ENCODE measurements around the gene RASGEF1C.

Gene RASGEF1C

DNA sequence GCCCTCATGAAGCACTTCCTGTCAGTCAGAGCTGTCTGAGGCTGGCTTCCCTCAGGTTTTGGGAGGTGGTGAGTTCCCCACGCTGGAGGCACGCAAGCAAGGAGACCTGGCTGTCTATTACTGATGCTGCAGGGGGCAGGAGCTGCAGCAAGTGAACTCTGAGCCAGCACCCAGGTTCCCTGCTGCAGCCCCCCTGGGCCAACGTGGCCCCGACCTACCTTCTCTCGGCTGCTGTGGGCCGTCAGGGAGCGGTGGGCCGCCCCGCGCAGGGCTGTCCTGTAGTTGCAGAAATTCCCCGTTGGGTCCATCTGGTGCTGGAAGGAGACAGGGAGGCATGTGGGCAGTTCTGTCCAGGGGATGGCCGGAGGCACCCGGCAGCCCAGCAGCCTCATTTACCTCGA lies 90.6 kb downstream of the RASGEF1C start:
- no peak for DNase-seq

DNA sequence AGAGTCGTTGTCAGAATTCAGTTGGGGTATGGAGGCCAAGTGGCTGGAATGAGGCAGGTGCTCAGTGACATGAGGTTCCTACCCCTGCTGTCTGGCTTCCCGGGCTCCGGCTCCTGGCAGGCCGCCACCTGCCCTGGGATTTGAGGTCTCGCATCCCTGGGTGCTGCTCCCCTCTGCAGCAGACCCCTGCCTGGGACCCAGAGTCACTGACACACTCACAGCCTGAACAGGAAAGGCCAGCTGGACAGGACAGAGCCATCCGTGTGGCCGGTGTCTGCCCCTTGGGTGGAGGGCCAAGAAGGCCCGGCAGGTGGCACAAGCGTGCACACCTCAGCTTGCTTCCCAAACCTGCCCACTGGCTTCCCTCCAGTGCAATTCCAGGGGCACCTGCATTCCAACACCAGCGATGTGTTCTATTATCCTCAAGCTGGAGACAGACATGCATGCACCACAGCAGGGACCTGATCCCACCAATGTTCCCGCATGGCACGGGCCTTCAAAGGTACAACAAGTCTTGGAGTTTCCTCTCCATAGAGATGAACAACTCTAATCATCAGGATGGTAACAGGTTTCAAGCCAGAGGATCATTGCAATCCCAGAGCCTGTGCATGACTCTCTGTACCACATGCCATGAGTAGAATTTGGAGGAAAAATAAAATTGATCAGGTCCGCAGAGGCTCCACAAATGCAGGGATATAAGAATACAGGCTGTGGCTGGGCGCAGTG lies 91.8 kb downstream of the RASGEF1C start:
- DNase-seq: no peak

DNA sequence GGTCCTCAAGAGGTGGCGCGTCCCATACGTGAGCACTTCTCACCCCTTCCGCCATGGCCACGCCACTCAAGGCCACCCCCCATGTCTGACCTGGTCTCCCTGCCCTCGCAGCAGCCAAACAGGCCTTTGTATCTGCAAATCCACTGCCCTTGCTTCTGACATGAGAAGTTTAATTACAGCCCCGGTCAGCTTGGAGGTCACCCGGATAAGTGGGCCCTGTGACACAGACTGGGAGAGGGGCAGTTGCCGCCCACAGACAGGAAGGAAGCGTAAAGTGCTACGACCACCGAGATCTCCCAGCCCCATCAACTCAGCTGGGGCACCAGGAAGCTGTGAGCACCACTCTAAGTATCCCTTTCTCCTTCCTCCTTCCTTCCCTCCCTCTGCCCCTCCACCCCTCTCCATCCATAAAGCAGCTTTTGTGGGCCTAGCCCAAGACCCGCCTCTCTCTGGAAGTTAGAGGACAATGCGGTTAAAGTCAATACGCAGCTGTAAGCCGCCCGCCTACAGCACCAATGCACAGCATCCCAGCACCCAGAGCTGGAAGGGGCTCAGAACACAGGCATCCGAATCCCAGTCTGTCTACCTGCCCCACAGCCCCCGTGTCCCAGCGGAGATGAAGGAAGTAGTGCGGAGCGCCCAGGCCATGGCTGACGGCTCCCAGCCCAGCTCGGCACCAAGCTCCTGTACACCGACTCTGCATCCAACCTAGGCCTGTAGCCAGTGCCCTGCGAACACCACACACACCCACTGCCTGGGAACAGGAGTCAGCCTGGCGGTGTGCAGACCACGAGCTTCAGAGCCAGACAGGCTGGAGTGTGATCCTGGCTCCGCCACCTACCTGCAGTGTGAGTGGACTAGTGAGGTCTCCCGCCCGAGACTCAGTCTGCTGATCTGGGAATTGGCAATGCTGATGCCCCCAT lies 92.7 kb downstream of the RASGEF1C start:
- DNase-seq: no peak

DNA sequence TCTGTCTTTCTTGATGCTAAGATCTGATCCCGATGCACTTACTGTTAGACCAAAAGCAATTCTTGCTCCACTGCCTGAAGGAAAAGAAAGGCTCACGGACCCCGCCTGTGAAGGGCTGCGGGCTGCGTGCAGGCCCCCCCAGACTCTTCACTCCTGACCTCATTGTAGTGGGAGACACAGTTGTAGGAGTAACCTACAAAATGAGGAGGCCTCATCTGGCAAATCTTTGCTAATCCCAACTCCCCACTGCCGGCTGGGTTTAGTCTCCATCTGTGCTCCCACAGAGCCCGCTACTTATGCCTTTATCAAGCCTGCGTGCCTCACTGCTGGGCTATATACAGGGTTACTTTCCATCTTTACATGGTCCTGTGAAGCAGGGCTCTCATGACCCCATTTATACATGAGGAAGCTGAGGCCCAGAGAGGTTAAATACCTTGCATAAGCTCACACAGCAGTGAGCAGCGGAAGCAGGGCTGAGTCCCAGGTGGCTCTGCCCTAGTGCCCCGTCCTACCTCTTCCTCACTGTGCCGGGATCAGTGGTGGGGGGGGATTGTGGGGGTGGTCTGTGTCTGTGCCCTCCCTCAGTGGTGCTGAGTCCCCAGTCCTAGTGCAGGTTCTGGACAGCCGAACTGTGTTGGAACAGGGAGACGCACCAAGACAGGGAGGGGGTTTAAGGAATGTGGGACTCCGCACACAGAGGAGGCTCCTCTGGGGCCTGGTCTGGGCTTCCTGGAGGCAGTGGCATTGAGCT lies 93.5 kb downstream of the RASGEF1C start:
- DNase-seq: no peak

DNA sequence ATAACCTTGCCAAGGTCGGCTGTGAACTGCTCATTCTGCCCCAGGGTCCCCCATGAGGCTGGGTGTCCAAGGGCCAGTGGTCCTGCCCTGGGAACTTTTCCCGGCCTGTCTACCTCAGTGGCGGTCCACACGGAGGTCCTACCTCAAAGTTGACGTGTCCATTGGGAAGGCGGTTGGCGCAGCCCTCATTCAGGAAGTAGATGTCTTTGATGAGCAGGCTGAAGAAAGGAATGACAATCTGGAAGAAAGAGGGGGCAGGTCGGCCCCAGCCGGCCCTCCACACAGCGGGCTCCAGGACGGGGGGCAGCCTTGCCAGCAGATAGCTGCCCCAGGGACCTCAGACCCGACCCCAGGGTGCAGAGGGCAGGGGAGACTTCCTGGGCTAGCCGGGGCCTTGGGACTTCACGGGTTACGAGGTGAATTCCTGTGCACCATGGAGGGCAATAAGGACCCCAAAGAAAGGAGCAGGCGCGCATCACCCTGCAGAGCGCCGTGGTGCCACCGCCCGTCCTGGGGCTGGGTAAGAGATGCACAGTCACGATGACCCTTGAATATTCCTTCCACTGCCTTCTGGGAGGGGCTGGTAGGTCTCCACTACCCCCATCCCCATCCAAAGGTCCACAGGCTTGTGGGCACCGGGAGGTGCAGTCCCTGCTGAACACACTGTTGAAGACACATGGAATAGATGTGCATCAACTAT lies 94.6 kb downstream of the RASGEF1C start:
- no peak for DNase-seq

DNA sequence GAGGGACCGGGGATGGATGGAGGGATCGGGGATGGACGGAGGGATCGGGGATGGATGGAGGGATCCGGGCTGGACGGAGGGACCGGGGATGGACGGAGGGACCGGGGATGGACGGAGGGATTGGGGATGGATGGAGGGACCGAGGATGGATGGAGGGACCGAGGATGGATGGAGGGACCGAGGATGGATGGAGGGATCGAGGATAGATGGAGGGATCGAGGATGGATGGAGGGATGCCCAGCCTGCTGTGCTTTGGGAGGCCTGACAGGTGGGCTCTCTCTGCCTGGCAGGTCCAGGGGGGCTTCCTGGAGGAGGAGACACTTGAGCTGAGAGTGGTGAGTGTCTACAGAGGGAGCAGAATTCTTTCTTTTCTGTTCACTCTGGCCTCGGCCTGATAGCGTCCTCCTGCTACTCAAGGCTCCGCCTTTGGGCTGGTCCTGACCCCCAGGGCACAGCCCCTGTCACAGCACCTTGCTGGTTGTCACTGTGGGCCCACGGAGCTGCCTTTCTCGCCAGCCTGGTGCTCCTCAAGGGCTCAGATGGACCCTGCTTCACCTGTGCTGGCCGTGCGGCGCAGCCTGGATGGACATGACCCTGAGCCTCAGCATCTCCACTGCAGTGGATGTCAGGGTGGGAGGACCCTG lies 95.2 kb downstream of the RASGEF1C start:
- DNase-seq: no peak

DNA sequence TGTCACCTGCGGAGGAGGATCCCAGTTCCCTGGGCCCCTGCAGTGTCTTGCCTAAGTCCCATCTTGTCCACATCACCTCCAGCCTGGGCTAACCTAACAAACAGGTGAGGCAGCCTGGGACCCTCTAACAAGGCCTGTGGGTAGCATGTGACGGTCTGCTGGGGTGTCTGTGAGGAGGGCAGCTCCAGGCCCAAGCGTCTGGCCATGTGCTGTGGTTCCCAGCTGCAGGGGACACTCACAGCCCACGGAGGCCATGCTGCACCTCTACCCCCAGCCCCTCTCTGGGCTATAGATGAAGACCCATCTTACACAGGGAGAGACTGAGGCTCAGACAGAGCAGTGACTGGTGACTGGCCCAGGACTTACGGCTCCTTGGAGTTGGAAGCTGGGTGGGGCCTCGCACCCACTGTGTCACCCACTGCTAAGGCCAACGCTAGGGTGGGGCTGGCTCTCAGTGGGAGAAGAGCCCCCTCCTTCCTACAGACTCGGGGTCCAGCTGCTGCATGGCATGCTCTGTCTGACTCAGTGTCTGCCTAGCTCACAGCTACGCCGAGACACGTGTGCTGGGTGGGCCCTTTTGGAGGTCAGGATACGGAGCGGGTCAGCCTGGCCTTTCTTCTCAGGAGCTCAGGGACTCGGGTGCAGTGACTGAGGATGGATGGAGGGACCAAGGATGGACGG lies 96.7 kb downstream of the RASGEF1C start:
- DNase-seq: no peak

DNA sequence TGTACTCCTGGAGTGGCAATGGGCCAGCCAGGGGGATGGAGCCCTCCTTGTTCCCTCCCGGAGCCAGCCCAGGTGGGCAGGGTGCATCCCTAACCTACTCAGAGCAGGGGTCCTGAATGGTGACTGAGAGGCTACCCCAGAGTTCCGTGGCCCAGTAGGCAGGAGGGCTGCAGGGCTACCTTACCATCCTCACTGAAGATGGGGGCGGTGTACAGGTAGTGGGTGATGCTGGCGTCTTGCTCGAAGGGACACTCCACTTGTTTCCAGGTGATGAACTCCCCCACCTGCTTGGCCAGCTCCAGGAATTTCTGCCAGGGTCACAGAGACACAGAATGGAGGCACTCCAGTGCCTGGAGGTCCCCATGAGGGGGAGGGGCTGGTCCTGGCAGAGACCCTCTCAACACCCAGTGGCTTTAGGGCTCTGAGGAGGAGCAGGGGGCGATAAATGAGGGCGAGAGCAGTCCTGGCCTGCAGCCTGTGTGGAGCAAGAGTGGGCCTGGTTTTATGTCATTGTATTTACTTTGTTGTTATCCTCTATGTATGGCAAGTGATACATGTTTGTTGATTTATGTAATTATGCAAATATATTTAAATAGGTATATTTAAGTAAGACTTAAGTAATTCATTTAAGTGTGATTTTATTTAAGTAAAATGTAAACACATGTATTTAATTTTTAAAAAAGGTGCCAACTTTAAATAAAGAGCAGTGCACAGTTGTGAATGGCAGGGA lies 97.6 kb downstream of the RASGEF1C start:
- no peak for DNase-seq

DNA sequence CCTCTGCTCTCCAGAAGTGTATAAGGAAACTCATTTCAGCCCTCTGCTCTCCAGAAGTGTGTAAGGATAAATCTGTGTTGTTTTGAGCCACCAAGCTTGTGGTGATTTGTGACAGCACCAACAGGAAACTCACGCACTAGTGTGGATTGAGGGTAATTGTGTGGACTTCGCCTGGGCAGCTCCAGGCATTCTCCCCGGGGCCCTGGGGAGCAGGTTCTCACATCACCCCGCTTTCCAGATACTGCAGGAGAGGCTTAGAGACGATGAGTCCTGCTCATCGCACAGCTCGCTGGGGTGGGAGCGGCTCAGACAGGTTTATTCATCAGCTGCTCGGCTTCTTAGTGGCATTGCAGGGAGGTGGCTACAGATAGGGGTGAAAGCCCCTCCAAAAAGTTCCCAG lies 99.1 kb downstream of the RASGEF1C start:
- DNase-seq: no peak

DNA sequence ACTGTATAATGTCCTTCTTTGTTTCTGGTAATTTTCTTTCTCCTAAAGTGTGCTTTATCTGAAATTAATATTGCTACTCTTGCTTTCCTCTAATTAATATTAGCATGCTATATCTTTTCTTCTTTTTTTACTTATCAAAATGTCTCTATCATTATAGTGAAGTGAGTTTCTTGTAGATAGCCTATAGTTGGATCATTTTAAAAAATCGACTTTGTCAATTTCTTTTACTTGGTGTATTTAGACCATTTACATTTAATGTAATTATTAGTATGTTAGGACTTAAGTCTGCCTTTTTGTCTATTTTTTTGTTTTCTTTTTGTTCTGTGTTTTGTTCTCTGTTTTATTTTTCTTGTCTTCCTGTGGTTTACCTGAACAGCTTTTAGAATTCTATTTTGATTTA lies 102.0 kb downstream of the RASGEF1C start:
- no peak for DNase-seq

DNA sequence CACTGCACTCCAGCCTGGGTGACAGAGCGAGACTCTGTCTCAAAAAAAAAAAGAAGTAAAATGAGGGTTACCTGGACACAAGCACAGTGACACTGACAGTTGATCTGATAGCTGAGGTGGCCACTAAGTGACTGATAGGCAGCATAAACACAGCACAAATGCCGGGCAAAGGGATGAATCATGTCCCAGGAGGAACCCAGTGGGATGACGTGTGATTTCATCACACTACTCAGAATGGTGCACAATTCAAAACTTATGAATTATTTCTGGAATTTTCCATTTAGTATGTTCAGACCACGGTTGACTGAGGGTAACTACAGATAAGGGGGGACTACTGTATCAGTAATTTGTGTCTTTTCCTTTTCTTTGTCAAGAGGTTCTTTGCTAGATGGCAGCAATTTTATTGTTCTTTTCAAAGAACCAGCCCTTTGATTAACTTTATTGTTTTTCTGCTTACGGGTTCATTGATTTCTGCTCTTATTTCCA lies 103.1 kb downstream of the RASGEF1C start:
- DNase-seq: no peak

DNA sequence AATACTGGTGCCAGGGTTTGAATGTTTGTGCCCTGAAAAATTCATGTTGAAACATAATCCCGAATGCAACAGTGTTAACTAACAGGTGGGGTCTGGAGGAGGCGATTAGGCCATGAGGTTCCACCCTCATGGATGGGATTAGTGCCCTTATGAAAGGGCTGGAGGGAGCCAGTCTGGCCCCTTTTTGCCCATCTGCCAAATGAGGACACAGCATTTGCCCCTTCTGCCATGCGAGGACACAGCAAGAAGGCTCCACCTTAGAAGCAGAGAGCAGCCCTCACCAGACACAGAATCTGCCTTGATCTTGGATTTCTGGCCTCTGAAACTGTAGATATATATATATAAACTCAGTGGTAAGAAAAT lies 104.9 kb downstream of the RASGEF1C start:
- DNase-seq: no peak

DNA sequence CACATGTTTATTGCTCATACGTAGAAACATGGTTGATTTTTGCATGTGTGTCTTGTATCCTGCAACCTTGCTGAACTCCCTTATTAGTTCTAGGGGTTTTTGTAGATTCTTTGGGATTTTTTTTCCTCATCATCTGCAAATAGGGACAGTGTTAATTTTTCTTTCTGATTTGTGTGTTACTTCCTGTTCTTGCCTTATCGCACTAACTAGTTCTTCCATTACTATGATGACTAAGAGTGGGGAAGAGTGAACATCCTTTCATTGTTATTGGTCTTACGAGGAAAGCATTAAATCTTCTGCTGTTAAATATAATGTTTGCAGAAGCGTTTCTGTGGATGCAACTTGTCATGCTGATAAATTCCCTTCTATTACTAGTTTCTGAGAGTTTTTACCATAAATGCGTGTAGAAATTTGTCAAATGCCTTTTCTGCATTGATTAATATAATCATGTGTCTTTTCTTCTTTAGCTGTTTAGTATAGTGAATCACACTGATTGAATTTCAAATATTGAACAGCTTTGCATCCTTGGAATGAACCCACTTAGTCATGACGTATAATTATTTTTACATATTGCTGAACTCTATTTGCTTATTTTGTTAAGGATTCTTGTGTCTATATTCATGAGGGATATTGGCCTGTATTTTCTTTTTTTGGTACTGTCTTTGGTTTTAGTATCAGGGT lies 105.4 kb downstream of the RASGEF1C start:
- DNase-seq: no peak

DNA sequence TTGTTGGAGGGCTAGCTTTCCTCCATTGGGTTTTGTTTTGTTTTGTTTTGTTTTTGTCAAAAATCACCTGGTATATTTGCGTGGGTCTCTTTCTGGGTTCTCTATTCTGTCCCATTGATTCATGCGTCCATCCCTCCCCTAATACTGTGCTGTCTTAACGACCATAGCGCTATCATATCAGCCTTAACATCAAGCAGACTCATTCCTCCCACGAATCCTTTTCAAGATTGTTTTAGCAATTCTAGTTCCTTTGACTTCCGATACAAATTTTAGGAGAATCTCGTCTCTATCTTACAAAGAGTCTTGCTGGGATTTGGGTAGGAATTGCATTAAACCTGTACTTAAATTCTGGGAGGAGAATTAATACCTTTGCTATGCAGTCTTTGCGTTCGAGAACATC lies 106.4 kb downstream of the RASGEF1C start:
- no peak for DNase-seq

DNA sequence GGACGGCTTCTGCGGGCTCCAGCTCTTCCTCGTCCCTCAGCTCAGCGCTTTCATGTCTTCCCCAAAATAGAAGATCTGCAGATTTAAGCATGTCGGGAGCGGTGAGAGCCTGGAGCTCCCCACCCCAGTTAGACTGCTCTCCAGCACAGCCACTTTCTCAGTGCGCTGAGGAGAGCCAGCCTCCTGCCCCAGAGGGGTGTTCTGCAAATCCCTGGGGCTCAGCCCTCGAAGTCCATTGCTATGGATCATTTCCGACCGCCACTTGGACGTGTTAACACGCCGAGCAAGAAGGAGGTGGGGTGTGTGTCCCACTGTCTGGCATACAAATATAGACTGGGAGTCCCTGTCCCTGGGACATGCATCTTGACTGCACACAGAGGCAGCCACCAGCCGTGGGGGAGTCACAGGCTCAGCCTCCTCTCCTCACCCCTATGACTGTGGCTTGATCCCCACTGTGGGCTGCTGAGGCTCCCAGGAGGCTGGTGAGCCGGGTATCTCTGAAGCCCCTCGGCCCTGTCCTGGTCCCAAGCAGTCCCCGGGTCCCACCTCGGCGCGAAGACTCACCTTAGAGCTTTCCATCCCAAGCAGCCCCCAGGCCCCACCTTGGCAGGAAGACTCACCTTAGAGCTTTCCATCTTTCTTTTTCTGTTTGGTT lies 107.4 kb downstream of the RASGEF1C start:
- DNase-seq: no peak

DNA sequence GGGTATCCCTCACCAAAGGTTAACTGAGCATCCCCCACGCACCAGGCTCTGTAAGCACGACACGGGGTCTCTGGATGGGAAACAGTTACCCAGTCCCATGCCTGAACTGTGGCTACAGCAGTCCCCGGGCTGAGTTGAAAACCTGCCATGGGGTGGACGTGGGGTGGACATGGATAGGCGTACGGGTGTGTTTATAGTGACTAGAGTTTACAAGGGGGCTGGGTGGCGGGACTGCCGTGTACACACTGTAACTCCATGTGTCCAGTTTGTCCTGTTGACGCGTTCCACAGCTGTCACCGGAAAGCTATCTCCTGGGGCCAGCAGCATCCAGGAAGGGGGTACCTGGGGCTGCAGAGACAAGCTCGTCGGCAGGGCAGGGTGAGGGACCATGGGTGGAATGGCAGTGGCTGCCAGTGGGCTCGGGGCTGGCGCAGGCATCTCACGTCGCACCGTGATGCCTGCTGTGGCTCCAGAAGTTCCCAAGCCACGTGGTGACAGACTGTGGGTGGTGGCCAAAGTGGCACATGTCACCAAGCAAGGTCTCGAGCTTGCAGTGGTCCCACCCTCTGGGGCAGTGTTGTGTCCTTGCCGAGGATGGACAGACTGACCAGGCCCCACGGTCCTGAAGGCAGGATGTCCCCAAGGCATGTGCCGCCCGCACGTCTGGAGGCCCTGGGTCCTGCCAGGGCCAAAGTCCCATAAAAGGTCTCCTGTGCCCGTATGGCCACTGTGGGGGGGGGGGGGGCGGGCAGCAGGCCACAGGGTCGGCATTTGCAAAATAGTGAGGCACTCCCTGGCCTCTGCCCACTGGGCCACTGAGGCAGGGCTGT lies 108.2 kb downstream of the RASGEF1C start:
- DNase-seq: no peak

DNA sequence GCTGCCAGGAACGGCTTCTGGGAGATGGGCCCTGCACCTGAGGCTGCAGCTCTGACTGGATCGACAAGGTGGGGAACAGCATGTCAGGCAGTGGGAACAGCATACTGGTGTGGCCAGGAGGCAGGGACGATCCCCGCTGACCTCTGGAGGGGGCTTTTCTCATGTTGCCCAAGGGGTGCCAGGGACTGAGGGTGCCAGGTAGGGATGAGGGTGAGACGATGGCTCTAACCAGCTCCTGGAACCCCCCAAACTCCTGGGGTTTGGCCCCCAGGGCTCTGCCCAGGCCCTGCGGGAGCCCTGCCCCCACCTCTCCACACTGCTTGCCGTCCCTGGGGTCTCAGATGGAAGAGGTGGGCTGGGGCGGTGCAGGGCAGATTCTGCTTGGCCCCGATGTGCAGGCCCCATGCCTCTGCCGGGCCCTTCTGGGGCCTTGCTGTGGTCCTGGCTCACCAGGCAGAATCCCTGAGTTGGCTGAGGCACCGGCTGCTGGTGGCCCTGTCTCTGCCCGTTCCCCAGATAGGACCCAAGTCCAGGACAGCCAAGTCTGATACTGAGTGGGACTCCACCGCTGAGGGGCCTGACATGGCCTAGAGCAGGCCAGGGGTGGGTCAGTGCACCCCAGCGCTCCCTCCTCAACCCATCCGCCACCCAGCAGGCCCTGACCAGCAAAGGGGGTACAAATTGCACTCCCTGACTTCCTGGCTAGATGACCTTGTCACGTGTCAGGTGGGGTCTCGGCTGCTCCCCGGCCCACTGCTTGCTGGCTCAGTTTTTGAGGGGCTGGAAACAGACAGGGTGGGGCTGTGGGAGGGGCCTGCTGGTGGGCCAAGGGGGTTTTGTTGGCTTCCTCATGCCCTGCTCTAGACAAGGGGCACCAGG lies 109.0 kb downstream of the RASGEF1C start:
- DNase-seq: no peak
